ENCODE measurements around the gene HSBP1L1. TPM values are rescaled to one million over a fixed set of nuclear protein-coding genes. Genes with fewer than 3 reads are reported as not detected.

HSBP1L1 gene
- total RNA-seq, 4 donors from 2014 or later: 25.0 to 45.7 (median 41.5) TPM

- Histone ChIP-seq H3K27ac (no peak overlapping the region), H3K27me3 (no peaks in the 10 kb centered on the region), H3K4me3 (no peak overlapping the region), H3K36me3 (peaks cover 72% of the 10 kb centered on the region), H3K9me3 (peaks cover 37% of the 10 kb centered on the region), H3K4me1 (no peaks in the 10 kb centered on the region)
- WGBS: 98% methylated on average over 2 of the region's 2 CpGs
- DNase-seq (ENCODE audit: low spot score in 2 of 2): peak in 1 of 2 donors; percentile 21
- TF ChIP-seq POLR2AphosphoS5 (IDR thresholded peaks at IDR 0.05) (no peak), POLR2A (IDR thresholded peaks at IDR 0.05) (no peak), EP300 (IDR thresholded peaks at IDR 0.05) (no peak)
- TF ChIP-seq, protein P1, sequence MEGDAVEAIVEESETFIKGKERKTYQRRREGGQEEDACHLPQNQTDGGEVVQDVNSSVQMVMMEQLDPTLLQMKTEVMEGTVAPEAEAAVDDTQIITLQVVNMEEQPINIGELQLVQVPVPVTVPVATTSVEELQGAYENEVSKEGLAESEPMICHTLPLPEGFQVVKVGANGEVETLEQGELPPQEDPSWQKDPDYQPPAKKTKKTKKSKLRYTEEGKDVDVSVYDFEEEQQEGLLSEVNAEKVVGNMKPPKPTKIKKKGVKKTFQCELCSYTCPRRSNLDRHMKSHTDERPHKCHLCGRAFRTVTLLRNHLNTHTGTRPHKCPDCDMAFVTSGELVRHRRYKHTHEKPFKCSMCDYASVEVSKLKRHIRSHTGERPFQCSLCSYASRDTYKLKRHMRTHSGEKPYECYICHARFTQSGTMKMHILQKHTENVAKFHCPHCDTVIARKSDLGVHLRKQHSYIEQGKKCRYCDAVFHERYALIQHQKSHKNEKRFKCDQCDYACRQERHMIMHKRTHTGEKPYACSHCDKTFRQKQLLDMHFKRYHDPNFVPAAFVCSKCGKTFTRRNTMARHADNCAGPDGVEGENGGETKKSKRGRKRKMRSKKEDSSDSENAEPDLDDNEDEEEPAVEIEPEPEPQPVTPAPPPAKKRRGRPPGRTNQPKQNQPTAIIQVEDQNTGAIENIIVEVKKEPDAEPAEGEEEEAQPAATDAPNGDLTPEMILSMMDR (IDR thresholded peaks at IDR 0.05): no peak
Measured at GRCh38 chr18:79931475-79931874, 33.0 kb upstream of the HSBP1L1 start.

DNA sequence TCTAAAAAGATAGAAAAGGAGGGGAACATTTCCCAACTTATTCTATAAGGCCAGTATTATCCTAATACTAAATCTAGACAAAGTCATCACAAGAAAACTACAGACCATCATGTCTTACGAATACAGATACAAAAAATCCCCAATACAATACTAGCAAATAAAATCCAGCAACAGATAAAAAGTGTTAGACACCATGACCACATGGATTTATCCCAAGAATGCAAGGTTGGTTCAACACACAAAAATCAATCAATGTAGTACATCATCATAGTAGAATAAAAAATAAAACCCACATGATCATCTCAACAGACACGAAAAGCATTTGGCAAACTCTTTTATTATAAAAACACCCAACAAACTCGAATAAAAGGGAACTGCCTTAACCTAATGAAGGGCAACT is 31.5 kb upstream of the HSBP1L1 start:
- Histone ChIP-seq H3K27me3 (no peaks in the 10 kb centered on the region), H3K36me3 (peaks cover 79% of the 10 kb centered on the region), H3K27ac (no peak overlapping the region), H3K4me1 (peaks cover 4% of the 10 kb centered on the region), H3K9me3 (peaks cover 35% of the 10 kb centered on the region), H3K4me3 (no peak overlapping the region)
- no peak for DNase-seq (ENCODE audit: low spot score in 2 of 2)
- WGBS: 92% methylated on average over 3 of the region's 3 CpGs
- TF ChIP-seq, protein P1 (IDR thresholded peaks at IDR 0.05): no peak
- no peak for TF ChIP-seq POLR2AphosphoS5 (IDR thresholded peaks at IDR 0.05)
- TF ChIP-seq EP300 (IDR thresholded peaks at IDR 0.05): no peak
- no peak for TF ChIP-seq POLR2A (IDR thresholded peaks at IDR 0.05)

GRCh38 chr18:79933765-79934164 is 30.7 kb upstream of the HSBP1L1 start:
- H3K36me3 ChIP-seq: peaks cover 71% of the 10 kb centered on the region
- H3K9me3 ChIP-seq: peaks cover 29% of the 10 kb centered on the region
- 71% methylated on average over 10 of the region's 10 CpGs for WGBS
- DNase-seq (ENCODE audit: low spot score in 2 of 2): peak; percentile 26 to 52
- H3K27me3 ChIP-seq: no peaks in the 10 kb centered on the region
- TF ChIP-seq, protein P1 (IDR thresholded peaks at IDR 0.05): no peak
- TF ChIP-seq POLR2A (IDR thresholded peaks at IDR 0.05) (no peak), EP300 (IDR thresholded peaks at IDR 0.05) (no peak), POLR2AphosphoS5 (IDR thresholded peaks at IDR 0.05) (no peak)
- peaks cover 12% of the 10 kb centered on the region for H3K4me1 ChIP-seq
- H3K27ac ChIP-seq: no peak overlapping the region
- H3K4me3 ChIP-seq: no peak overlapping the region

DNA sequence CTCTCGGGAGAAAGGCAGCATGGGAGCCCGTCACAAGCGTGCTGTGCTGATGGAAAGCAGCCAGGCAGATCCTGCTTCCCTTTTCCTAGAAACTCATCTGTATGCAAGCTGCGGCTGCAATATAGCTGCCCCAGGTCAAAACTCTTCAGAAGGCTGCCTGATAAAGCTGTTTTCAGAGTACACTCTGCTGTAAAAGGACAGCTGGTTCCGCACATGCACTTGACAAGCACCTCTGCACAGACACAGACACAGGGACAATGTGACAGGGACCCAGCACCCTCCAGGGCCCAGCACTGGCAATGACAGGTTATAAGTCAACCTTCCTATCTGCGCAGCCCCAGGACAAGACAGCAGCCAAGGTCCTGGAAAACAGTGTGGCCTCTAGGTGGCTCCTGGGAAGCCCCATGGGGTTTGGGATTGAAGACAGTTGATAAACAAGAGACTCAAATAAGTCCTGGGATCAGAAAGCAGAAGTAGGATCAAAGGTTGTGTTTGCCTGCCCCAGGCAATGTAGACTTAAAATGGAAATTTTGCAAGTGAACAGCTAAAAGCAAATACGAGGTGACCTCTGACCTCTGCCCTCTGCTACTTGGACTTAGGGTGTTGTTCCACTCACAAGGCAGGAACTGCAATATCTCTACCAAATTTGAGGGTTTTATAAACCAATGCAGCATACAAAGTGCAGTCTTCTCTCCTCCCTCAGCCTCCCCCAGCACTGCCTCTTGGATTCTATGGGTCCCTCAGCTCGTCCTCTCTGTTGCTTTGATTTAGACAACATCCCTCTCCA is 29.9 kb upstream of the HSBP1L1 start:
- H3K27me3 ChIP-seq: no peaks in the 10 kb centered on the region
- no peak overlapping the region for H3K27ac ChIP-seq
- peaks cover 63% of the 10 kb centered on the region for H3K36me3 ChIP-seq
- 78% methylated on average over 8 of the region's 8 CpGs for WGBS
- TF ChIP-seq EP300 (IDR thresholded peaks at IDR 0.05) (no peak), POLR2A (IDR thresholded peaks at IDR 0.05) (no peak), POLR2AphosphoS5 (IDR thresholded peaks at IDR 0.05) (no peak)
- TF ChIP-seq, protein P1 (IDR thresholded peaks at IDR 0.05): no peak
- peak; percentile 34 to 47 for DNase-seq (ENCODE audit: low spot score in 2 of 2)
- peaks cover 29% of the 10 kb centered on the region for H3K9me3 ChIP-seq
- H3K4me3 ChIP-seq: no peak overlapping the region
- peaks cover 17% of the 10 kb centered on the region for H3K4me1 ChIP-seq

DNA sequence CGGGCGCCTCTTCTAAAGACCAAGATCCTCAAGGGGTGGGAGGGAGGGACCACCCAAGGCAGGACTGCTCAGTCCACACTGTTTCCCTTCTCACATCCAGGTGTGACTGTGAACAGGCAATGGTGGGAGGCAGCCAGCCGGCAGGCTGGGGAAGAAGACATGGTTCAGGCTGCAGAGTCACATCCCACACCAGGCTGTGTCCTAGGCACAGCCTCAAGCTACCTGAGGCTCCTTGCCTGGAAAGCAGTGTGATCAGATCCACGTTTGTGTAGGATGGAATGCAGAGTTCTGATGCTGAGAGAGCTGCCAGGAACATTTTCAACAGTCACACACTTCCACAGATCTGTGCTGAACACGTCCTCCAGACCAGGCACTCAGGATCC is 29.4 kb upstream of the HSBP1L1 start:
- H3K36me3 ChIP-seq: peaks cover 60% of the 10 kb centered on the region
- WGBS: 87% methylated on average over 5 of the region's 5 CpGs
- DNase-seq (ENCODE audit: low spot score in 2 of 2): peak; percentile 9 to 31

More for the DNA sequence above, 29.4 kb upstream of the HSBP1L1 start:
- Histone ChIP-seq H3K4me3 (no peak overlapping the region), H3K27ac (no peak overlapping the region), H3K27me3 (no peaks in the 10 kb centered on the region), H3K4me1 (peaks cover 17% of the 10 kb centered on the region), H3K9me3 (peaks cover 23% of the 10 kb centered on the region)
- no peak for TF ChIP-seq POLR2AphosphoS5 (IDR thresholded peaks at IDR 0.05)
- no peak for TF ChIP-seq EP300 (IDR thresholded peaks at IDR 0.05)
- TF ChIP-seq, protein P1 (IDR thresholded peaks at IDR 0.05): no peak
- TF ChIP-seq POLR2A (IDR thresholded peaks at IDR 0.05): no peak
